Liver (tissue), 9 donors: ENCODE results near the gene CPSF4L. TPM values are rescaled to one million over a fixed set of nuclear protein-coding genes. Genes with fewer than 3 reads are reported as not detected.

Experiments
- DNase-seq: peaks from one replicate; pipeline ENCODE4 v3.0.0-alpha.2; 2017; ENCODE audit warnings: low spot score
- H3K27ac ChIP-seq, 2 donors: one replicate each; pipeline ENCODE4 v1.7.0; 2013; ENCODE audit warnings: inconsistent platforms in 2 of 2, low read length in 2 of 2, control low read depth in 1 of 2, low read depth in 1 of 2, mild to moderate bottlenecking in 1 of 2
- H3K27me3 ChIP-seq, 4 donors: one replicate each; pipeline versions ENCODE4 v1.6.1 to v1.7.0; 2013; ENCODE audit warnings: low read length in 3 of 4, inconsistent platforms in 1 of 4, mild to moderate bottlenecking in 1 of 4, moderate library complexity in 1 of 4; ENCODE audit not compliant: control insufficient read depth in 4 of 4, insufficient read depth in 4 of 4
- H3K36me3 ChIP-seq, 4 donors: one replicate each; pipeline versions ENCODE4 v1.6.1 to v1.7.0; 2013; ENCODE audit warnings: low read length in 3 of 4, mild to moderate bottlenecking in 3 of 4, low read depth in 1 of 4, moderate library complexity in 1 of 4; ENCODE audit not compliant: control insufficient read depth in 4 of 4, insufficient read depth in 3 of 4
- H3K4me1 ChIP-seq, 4 donors: one replicate each; pipeline versions ENCODE4 v1.6.1 to v1.7.0; 2013; ENCODE audit warnings: low read length in 3 of 4, mild to moderate bottlenecking in 3 of 4, moderate library complexity in 1 of 4; ENCODE audit not compliant: control insufficient read depth in 4 of 4, insufficient read depth in 4 of 4
- H3K4me3 ChIP-seq, 3 donors: one replicate each; pipeline versions ENCODE4 v1.6.1 to v1.7.0; 2013; ENCODE audit warnings: low read length in 3 of 3, control low read depth in 1 of 3, low read depth in 1 of 3, mild to moderate bottlenecking in 1 of 3
- H3K9ac ChIP-seq, 2 donors: one replicate each; pipeline ENCODE4 v1.7.0; 2013; ENCODE audit warnings: low read length in 2 of 2, mild to moderate bottlenecking in 2 of 2, moderate library complexity in 2 of 2, control low read depth in 1 of 2, low read depth in 1 of 2
- H3K9me3 ChIP-seq, 4 donors: one replicate each; pipeline versions ENCODE4 v1.6.1 to v1.7.0; 2013; ENCODE audit warnings: low read length in 3 of 4; ENCODE audit not compliant: control insufficient read depth in 4 of 4
- EGR1 ChIP-seq, 2 donors: IDR thresholded peaks; 2 replicates each; pipeline ENCODE4 v1.6.1; 2016 to 2018; ENCODE audit warnings: antibody characterized with exemption in 2 of 2, low read depth in 2 of 2
- FOXA1 ChIP-seq: IDR thresholded peaks from 2 replicates; pipeline ENCODE4 v1.6.1; 2016; ENCODE audit warnings: antibody characterized with exemption
- FOXA2 ChIP-seq: IDR thresholded peaks from 2 replicates; pipeline ENCODE4 v1.6.1; 2016; ENCODE audit warnings: antibody characterized with exemption
- GABPA ChIP-seq, 2 donors: IDR thresholded peaks in 1 of 2; conservative IDR thresholded peaks in 1 of 2; 2 replicates each; pipeline ENCODE4 v1.6.1; 2016; ENCODE audit warnings: antibody characterized with exemption in 2 of 2, mild to moderate bottlenecking in 1 of 2, moderate library complexity in 1 of 2
- HNF4G ChIP-seq: IDR thresholded peaks from 2 replicates; pipeline ENCODE4 v1.6.1; 2016; ENCODE audit warnings: antibody characterized with exemption
- JUND ChIP-seq, 2 donors: IDR thresholded peaks; 2 replicates each; pipeline ENCODE4 v1.6.1; 2016; ENCODE audit warnings: antibody characterized with exemption in 2 of 2
- NR2F2 ChIP-seq: IDR thresholded peaks from 2 replicates; pipeline ENCODE4 v1.6.1; 2016; ENCODE audit warnings: antibody characterized with exemption
- RXRA ChIP-seq, 2 donors: IDR thresholded peaks; 2 replicates each; pipeline ENCODE4 v1.6.1; 2017 to 2018; ENCODE audit warnings: antibody characterized with exemption in 2 of 2, mild to moderate bottlenecking in 1 of 2
- SP1 ChIP-seq: IDR thresholded peaks from 2 replicates; pipeline ENCODE4 v1.6.1; 2018; ENCODE audit warnings: antibody characterized with exemption, mild to moderate bottlenecking
- TAF1 ChIP-seq: conservative IDR thresholded peaks from 2 replicates; pipeline ENCODE4 v1.6.1; 2016; ENCODE audit warnings: antibody characterized with exemption, mild to moderate bottlenecking
- YY1 ChIP-seq: IDR thresholded peaks from 2 replicates; pipeline ENCODE4 v1.6.1; 2016; ENCODE audit warnings: antibody characterized with exemption, mild to moderate bottlenecking
- WGBS: extraction: QIAGEN DNeasy Blood & Tissue Kit; methylation state at CpG from one replicate; pipeline ENCODE4 v1.1.7; 2013; 5-methylcytosine and 5-hydroxymethylcytosine counted together
- polyA plus RNA-seq, 2 donors: library from polyadenylated mRNA; stranded (reverse) in 1 of 2; unstranded in 1 of 2; fragments of 200-250 nt in 1 of 2; fragments of >200 nt in 1 of 2; fragmentation: Nextera tagmentation in 1 of 2; extraction: Ambion mirVana in 1 of 2; gene quantifications; one replicate each; pipeline versions ENCODE4 v1.2.1 to v1.2.3, GENCODE V29; 2013 to 2015
- total RNA-seq, 2 donors: library from RNA; depleted of rRNA; stranded (reverse); fragments of >200 nt; gene quantifications; one replicate each; pipeline ENCODE4 v1.2.3, GENCODE V29; 2014
- TF ChIP-seq, protein P1 (sequence below): IDR thresholded peaks from 2 replicates; pipeline ENCODE4 v1.6.1; 2016; ENCODE audit warnings: antibody characterized with exemption, mild to moderate bottlenecking
- TF ChIP-seq, protein P2 (sequence below): IDR thresholded peaks from 2 replicates; pipeline ENCODE4 v1.6.1; 2016; ENCODE audit warnings: antibody characterized with exemption
- TF ChIP-seq, protein P3 (sequence below): IDR thresholded peaks from 2 replicates; pipeline ENCODE4 v1.6.1; 2016; ENCODE audit warnings: antibody characterized with exemption
- TF ChIP-seq, protein P4 (sequence below): fragments of 150-350 bp; IDR thresholded peaks from 2 replicates; pipeline ENCODE4 v1.5.1; 2017; ENCODE audit warnings: improper control_type of control experiment, low read depth, low read length; ENCODE audit not compliant: missing input control
- TF ChIP-seq, protein P5 (sequence below): IDR thresholded peaks from 2 replicates; pipeline ENCODE4 v1.6.1; 2016; ENCODE audit warnings: antibody characterized with exemption
- donor health status: healthy.
- donor health status: healthy.
- donor health status: healthy.
- donor health status: healthy.
- donor health status: healthy.

The CPSF4L gene
- total and polyA plus RNA-seq, 4 donors = not detected

DNA sequence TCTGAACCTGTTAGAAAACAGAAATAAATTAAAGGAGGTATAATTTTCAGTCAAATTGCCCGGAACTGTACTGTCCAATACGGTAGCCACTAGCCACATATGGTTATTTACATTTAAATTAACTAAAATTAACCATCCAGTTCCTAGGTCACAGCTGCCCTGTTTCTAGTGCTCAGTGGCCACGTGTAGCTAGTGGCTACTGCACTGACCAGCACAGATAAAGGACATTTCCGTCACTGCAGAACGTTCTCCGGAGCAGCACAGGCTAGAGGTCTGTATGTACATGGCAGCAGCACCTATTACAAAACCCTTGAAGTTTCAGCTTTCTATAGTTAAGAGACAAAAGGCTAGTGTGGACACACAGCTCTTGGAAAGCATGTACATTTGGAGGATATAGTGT is 33.7 kb downstream of the CPSF4L start:
- Histone ChIP-seq H3K4me3 (no peak overlapping the region), H3K4me1 (peaks cover 4 to 21% (median 11%) of the 10 kb centered on the region in 4 donors), H3K27me3 (no peaks in the 10 kb centered on the region), H3K27ac (no peak overlapping the region), H3K9ac (no peak overlapping the region), H3K36me3 (peaks cover 0 to 3% (median 0%) of the 10 kb centered on the region in 4 donors), H3K9me3 (no peaks in the 10 kb centered on the region)
- 74% methylated on average over 6 of the region's 6 CpGs for WGBS
- TF ChIP-seq, protein P1, sequence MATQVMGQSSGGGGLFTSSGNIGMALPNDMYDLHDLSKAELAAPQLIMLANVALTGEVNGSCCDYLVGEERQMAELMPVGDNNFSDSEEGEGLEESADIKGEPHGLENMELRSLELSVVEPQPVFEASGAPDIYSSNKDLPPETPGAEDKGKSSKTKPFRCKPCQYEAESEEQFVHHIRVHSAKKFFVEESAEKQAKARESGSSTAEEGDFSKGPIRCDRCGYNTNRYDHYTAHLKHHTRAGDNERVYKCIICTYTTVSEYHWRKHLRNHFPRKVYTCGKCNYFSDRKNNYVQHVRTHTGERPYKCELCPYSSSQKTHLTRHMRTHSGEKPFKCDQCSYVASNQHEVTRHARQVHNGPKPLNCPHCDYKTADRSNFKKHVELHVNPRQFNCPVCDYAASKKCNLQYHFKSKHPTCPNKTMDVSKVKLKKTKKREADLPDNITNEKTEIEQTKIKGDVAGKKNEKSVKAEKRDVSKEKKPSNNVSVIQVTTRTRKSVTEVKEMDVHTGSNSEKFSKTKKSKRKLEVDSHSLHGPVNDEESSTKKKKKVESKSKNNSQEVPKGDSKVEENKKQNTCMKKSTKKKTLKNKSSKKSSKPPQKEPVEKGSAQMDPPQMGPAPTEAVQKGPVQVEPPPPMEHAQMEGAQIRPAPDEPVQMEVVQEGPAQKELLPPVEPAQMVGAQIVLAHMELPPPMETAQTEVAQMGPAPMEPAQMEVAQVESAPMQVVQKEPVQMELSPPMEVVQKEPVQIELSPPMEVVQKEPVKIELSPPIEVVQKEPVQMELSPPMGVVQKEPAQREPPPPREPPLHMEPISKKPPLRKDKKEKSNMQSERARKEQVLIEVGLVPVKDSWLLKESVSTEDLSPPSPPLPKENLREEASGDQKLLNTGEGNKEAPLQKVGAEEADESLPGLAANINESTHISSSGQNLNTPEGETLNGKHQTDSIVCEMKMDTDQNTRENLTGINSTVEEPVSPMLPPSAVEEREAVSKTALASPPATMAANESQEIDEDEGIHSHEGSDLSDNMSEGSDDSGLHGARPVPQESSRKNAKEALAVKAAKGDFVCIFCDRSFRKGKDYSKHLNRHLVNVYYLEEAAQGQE = no peak
- no peak for TF ChIP-seq EGR1 (IDR thresholded peaks at IDR 0.05; ENCODE audit: low read depth in 2 of 2)
- TF ChIP-seq HNF4G = no peak
- TF ChIP-seq, protein P2, sequence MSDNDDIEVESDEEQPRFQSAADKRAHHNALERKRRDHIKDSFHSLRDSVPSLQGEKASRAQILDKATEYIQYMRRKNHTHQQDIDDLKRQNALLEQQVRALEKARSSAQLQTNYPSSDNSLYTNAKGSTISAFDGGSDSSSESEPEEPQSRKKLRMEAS = no peak
- no peak for TF ChIP-seq GABPA (IDR thresholded peaks at IDR 0.05 in 1 of 2, conservative IDR thresholded peaks at IDR 0.05 in 1 of 2)
- TF ChIP-seq NR2F2 = no peak
- TF ChIP-seq RXRA (IDR thresholded peaks at IDR 0.05) = no peak
- no peak for TF ChIP-seq FOXA1
- TF ChIP-seq JUND (IDR thresholded peaks at IDR 0.05) = no peak
- no peak for TF ChIP-seq TAF1
- TF ChIP-seq, protein P3, sequence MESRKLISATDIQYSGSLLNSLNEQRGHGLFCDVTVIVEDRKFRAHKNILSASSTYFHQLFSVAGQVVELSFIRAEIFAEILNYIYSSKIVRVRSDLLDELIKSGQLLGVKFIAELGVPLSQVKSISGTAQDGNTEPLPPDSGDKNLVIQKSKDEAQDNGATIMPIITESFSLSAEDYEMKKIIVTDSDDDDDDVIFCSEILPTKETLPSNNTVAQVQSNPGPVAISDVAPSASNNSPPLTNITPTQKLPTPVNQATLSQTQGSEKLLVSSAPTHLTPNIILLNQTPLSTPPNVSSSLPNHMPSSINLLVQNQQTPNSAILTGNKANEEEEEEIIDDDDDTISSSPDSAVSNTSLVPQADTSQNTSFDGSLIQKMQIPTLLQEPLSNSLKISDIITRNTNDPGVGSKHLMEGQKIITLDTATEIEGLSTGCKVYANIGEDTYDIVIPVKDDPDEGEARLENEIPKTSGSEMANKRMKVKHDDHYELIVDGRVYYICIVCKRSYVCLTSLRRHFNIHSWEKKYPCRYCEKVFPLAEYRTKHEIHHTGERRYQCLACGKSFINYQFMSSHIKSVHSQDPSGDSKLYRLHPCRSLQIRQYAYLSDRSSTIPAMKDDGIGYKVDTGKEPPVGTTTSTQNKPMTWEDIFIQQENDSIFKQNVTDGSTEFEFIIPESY = no peak
- TF ChIP-seq, protein P4, sequence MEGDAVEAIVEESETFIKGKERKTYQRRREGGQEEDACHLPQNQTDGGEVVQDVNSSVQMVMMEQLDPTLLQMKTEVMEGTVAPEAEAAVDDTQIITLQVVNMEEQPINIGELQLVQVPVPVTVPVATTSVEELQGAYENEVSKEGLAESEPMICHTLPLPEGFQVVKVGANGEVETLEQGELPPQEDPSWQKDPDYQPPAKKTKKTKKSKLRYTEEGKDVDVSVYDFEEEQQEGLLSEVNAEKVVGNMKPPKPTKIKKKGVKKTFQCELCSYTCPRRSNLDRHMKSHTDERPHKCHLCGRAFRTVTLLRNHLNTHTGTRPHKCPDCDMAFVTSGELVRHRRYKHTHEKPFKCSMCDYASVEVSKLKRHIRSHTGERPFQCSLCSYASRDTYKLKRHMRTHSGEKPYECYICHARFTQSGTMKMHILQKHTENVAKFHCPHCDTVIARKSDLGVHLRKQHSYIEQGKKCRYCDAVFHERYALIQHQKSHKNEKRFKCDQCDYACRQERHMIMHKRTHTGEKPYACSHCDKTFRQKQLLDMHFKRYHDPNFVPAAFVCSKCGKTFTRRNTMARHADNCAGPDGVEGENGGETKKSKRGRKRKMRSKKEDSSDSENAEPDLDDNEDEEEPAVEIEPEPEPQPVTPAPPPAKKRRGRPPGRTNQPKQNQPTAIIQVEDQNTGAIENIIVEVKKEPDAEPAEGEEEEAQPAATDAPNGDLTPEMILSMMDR = no peak
- no peak for TF ChIP-seq FOXA2
- no peak for TF ChIP-seq YY1
- no peak for DNase-seq

DNA sequence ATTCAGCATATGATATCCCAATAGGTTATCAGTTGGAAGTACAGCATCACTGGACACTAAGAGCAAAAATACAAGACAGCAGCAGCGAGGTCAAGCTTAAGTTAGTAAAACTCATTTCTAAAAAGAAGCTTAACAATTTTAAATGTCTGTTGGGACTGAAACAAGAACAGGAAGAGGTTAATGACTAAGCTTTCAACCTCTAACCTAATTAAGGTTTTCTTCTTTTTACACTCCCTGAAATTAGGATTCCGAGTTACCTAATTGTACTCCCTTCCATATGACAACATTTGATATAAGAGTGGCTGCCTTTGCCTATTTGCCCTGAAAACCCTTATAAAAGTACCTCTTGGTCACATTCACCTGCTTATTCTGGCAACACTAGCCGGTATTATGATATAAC is 34.3 kb downstream of the CPSF4L start:
- Histone ChIP-seq H3K9me3 (no peaks in the 10 kb centered on the region), H3K4me1 (peaks cover 4 to 20% (median 11%) of the 10 kb centered on the region in 4 donors), H3K27ac (no peak overlapping the region), H3K36me3 (peaks cover 0 to 3% (median 0%) of the 10 kb centered on the region in 4 donors), H3K4me3 (no peak overlapping the region), H3K27me3 (no peaks in the 10 kb centered on the region), H3K9ac (no peak overlapping the region)
- TF ChIP-seq FOXA1 (no peak), TAF1 (no peak), RXRA (IDR thresholded peaks at IDR 0.05) (no peak), FOXA2 (no peak), NR2F2 (no peak), SP1 (no peak), HNF4G (no peak), EGR1 (IDR thresholded peaks at IDR 0.05; ENCODE audit: low read depth in 2 of 2) (no peak), JUND (IDR thresholded peaks at IDR 0.05) (no peak)
- TF ChIP-seq, protein P5, sequence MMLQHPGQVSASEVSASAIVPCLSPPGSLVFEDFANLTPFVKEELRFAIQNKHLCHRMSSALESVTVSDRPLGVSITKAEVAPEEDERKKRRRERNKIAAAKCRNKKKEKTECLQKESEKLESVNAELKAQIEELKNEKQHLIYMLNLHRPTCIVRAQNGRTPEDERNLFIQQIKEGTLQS = no peak
- TF ChIP-seq, protein P1 = no peak
- WGBS = 81% methylated on average over 3 of the region's 3 CpGs
- DNase-seq = no peak
